NCI-H82 treated with DMSO at 0.1 percent for 48 hours (cell line): ENCODE results near the gene CASK.
"Not testable (repeated sequence)": the region's sequence is repeated elsewhere in the genome, so short reads cannot be mapped to it uniquely, and the experiment has no call there.

ENCODE experiments used
- DNase-seq: peaks from one replicate; lab custom pipeline; 2025; ENCODE audit not compliant: unreplicated experiment; lab: John Stamatoyannopoulos, UW

Gene CASK

GRCh38 chrX:41655101-41655500 lies 268.3 kb downstream of the CASK start:
- DNase-seq, result no peak

- DNase-seq, result no peak
These were observed 270.2 kb downstream of the CASK start for GRCh38 chrX:41653125-41653524.

DNA sequence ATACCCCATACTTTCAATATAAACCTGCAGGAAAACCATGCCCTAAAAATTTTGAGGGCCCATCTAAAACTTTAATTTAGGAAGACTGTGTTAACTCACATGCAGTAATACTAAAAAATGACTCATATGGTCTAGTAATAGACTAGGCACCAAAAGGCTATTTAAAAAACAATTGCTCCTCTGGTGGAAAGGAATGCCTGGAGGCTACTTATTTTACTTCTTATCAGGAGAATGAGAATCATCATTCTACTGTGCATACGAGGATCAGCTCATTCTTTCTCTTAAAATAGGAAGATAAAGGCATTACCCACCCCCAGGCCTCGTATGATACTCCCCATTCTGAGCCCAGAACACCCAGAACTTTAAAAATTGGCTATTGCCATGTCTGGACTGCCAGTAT lies 277.2 kb downstream of the CASK start:
- not testable (repeated sequence) for DNase-seq

DNA sequence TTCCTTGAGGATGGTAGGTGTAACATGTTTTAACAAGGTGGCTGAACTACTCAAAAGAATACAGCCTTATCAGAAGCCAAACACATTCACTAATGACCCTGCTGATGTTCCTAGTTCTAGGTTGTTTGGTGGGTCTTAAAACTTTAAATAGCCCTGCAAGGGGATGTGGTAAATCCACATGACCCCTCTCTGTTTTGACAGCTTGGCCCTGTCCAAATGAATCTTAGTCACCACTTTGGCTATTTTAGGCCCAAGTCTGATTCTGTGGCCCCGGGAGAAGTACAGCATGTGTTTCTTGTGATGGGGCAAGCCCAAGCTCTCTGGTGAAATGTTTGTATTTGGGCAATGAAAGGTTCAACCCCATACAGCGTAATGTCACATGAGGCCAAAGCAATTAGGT lies 289.1 kb downstream of the CASK start:
- no peak for DNase-seq

DNA sequence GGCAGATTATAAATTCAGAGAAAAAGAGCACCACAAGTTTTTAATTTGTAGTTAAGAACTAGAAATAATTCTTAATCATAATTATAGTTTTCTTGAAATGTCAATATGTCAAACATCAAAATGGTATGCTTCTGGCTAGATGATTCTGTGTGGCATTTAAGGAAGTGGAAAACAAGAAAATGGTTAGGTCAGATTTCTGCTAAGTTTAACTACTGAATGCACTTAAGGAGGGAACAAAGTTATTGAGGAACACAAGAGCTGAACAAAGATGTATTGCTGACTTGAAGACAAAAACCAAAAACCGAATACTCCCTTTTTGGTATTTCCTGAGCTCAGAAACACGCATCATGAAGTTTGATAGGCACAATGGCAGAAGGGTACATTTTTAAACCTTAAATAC lies 293.3 kb downstream of the CASK start:
- no peak for DNase-seq

DNA sequence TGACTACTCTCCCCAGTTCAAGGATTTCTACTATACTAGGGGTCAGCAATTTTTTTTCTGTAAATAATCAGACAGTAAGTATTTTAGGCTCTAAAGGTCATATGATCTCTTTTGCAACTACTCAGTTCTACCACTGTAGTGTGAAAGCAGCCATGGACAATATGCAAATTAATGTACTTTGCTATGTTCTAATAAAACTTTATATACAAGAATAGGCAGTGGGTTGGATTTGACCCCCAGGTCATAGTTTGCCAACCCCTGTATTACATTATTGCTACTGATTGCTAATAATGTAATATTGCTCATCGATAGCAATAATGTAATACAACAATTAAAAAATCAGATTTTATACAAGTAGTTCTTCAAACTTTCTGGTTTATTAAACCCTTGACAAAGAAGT lies 293.8 kb downstream of the CASK start:
- no peak for DNase-seq

DNA sequence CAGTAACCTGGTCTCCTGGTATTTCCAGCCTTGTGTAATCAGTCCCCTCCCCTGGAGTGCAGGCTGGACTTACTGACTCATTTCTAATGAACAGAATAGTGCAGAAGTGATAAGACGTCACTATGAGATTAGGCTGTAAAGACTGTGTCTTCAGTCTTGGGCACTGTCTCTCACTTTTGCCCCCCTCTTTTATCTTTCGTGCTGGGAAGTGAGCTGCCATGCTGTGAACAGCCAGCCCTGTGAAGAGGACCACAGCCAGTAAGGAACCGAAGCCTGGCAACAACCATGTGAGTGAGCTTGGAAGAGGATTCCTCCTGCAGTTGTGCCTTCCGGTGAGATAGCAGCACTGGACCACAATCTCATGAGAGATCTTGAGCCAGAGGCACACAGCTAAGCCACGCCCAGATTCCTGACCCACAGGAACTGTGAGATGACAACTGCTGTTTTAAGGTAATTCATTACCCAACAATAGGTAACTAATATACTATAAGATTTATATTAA lies 302.1 kb downstream of the CASK start:
- no peak for DNase-seq

- no peak for DNase-seq
These were observed 304.1 kb downstream of the CASK start for GRCh38 chrX:41619221-41619620.

- peak; percentile 2 for DNase-seq
These were observed 306.4 kb downstream of the CASK start for GRCh38 chrX:41616935-41617334.

DNA sequence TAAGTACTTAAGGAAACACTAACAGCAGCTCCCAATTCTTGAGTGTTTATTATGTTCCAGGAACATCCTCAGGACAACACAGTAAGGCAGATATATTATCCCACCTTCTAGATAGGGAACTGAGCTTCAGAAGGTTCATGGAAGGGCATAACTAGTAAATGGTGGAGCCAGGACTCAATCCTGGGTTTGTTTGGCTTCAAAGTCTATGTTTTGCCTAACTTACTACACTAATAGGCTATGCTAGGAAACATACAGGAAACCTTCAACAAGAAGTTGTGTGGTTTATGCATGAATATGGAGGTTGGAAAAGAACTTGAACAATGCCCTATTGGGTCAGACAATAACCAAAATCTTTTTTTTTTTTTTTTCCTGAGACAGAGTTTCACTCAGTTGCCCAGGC lies 307.1 kb downstream of the CASK start:
- DNase-seq, result no peak

- DNase-seq, result no peak
These were observed 315.1 kb downstream of the CASK start for GRCh38 chrX:41608244-41608643.

GRCh38 chrX:41607264-41607832 lies 316.0 kb downstream of the CASK start:
- DNase-seq, result no peak

DNA sequence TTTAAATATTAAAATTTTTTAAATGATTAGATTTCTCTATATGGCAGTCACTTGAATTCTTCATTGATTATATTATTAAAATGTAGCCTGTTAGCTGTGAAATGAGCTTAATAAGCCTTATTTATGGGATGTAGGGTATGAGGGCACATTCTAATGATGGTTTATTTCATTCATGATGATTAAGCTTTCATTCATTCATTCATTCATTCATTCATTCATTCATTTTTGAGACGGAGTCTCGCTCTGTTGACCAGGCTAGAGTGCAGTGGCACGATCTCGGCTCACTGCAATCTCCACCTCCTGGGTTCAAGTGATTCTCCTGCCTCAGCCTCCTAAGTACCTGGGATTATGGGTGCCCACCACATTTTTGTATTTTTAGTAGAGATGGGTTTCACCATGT lies 317.3 kb downstream of the CASK start:
- DNase-seq, result not testable (repeated sequence)

- DNase-seq, result no peak
These were observed 318.4 kb downstream of the CASK start for GRCh38 chrX:41604766-41605543.

- no peak for DNase-seq
These were observed 319.2 kb downstream of the CASK start for GRCh38 chrX:41604177-41604576.

GRCh38 chrX:41603596-41603995 lies 319.8 kb downstream of the CASK start:
- no peak for DNase-seq

GRCh38 chrX:41602816-41603345 lies 320.5 kb downstream of the CASK start:
- DNase-seq, result no peak

- DNase-seq, result no peak
These were observed 323.1 kb downstream of the CASK start for GRCh38 chrX:41600291-41600690.

GRCh38 chrX:41599507-41599906 lies 323.8 kb downstream of the CASK start:
- peak; percentile 33 for DNase-seq

DNA sequence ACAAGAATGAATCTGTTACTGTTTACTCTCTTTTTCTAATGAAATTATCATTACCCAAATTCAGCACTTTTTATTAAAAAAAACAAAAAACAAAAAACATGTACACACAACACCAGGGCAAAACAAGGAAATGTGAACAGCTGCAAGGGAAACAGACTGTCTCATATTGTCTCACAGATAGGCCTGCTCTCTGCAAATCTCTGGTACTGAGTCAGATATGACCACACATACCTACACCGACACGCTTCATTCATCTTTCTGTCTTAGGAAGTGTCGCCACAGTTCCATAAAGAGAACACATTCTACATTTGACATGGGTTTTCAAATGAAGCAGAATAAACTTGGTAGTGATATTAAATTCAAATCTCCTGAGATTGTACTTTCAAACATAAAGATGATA lies 326.8 kb downstream of the CASK start:
- DNase-seq, result no peak

GRCh38 chrX:41594634-41595033 lies 328.7 kb downstream of the CASK start:
- no peak for DNase-seq

- DNase-seq, result no peak
These were observed 331.4 kb downstream of the CASK start for GRCh38 chrX:41591906-41592305.
